H1 (cell line): ENCODE measurements around the gene TSPAN15. TPM values are rescaled to one million over a fixed set of nuclear protein-coding genes. Genes with fewer than 3 reads are reported as not detected.

ENCODE experiments used
- CTCF ChIA-PET: fragments of 300-600 bp; sonication (Branson Sonifier 250); formaldehyde crosslinking; loops from one replicate; lab custom pipeline; 2021; ENCODE audit not compliant: partially characterized antibody; lab: Charles Lee
- POLR2A ChIA-PET: fragments of 300-600 bp; sonication (Branson Sonifier 250); formaldehyde crosslinking; loops from one replicate; lab custom pipeline; 2021; ENCODE audit warnings: inconsistent platforms; ENCODE audit not compliant: partially characterized antibody; lab: Charles Lee
- DNase-seq, 2 experiments: peaks; one replicate each; pipeline versions ENCODE4 v3.0.0 to v3.0.0-alpha.2; 2010 to 2022; ENCODE audit warnings: low spot score in 2 of 2, low read depth in 1 of 2, mixed read lengths in 1 of 2
- FAIRE-seq: peaks from 2 replicates; lab custom pipeline; 2011; peaks lifted over from hg19 to GRCh38; lab: Jason Lieb, UNC
- H2AFZ ChIP-seq: 2 replicates; pipeline ENCODE4 v1.8.1; 2012; ENCODE audit warnings: low read length, inconsistent platforms
- H2AK5ac ChIP-seq: 2 replicates; pipeline ENCODE4 v1.6.1; 2013; ENCODE audit warnings: low read depth, low read length
- H2BK120ac ChIP-seq: replicated peaks from 2 replicates; pipeline ENCODE3; 2013; ENCODE audit warnings: low read depth, low read length, inconsistent platforms
- H2BK12ac ChIP-seq: 2 replicates; pipeline ENCODE4 v1.6.1; 2013; ENCODE audit warnings: low read depth, low read length
- H2BK15ac ChIP-seq: 2 replicates; pipeline ENCODE4 v1.6.1; 2013; ENCODE audit warnings: low read length
- H2BK20ac ChIP-seq: 2 replicates; pipeline ENCODE4 v1.6.1; 2013; ENCODE audit warnings: low read length
- H2BK5ac ChIP-seq: 2 replicates; pipeline ENCODE4 v1.6.1; 2013; ENCODE audit warnings: low read depth, low read length
- H3K14ac ChIP-seq: 2 replicates; pipeline ENCODE4 v1.6.1; 2013; ENCODE audit warnings: inconsistent platforms; ENCODE audit not compliant: insufficient read length
- H3K18ac ChIP-seq: 2 replicates; pipeline ENCODE4 v1.6.1; 2013; ENCODE audit warnings: low read length; ENCODE audit errors: extremely low read depth
- H3K23ac ChIP-seq: 2 replicates; pipeline ENCODE4 v1.6.1; 2013; ENCODE audit warnings: inconsistent platforms; ENCODE audit not compliant: insufficient read length
- H3K23me2 ChIP-seq: 2 replicates; pipeline ENCODE4 v1.6.1; 2013; ENCODE audit warnings: low read depth, low read length
- H3K27ac ChIP-seq: 2 replicates; pipeline ENCODE4 v1.6.1; 2011; ENCODE audit warnings: low read depth, low read length, inconsistent platforms
- H3K27me3 ChIP-seq, 4 experiments: replicated peaks in 1 of 4; 1 replicate in 1 of 4; 2 replicates in 3 of 4; pipeline versions ENCODE4 v1.6.1 to v1.8.1; 2011 to 2013; ENCODE audit warnings: low read length in 3 of 4, mild to moderate bottlenecking in 3 of 4, inconsistent platforms in 2 of 4, mixed read lengths in 2 of 4, moderate library complexity in 1 of 4; ENCODE audit not compliant: control insufficient read depth in 3 of 4, insufficient read depth in 3 of 4; ENCODE audit errors: extremely low read depth in 1 of 4
- H3K36me3 ChIP-seq, 4 experiments: 2 replicates each; pipeline versions ENCODE4 v1.6.1 to v1.8.1; 2011 to 2013; ENCODE audit warnings: mild to moderate bottlenecking in 4 of 4, low read length in 3 of 4, moderate library complexity in 2 of 4, control low read depth in 1 of 4, inconsistent platforms in 1 of 4; ENCODE audit not compliant: insufficient read depth in 4 of 4, control insufficient read depth in 2 of 4
- H3K4ac ChIP-seq: replicated peaks from 2 replicates; pipeline ENCODE3; 2013; ENCODE audit warnings: low read length, low read depth, mixed read lengths, inconsistent platforms; ENCODE audit not compliant: insufficient read length
- H3K4me1 ChIP-seq, 4 experiments: replicated peaks in 1 of 4; 1 replicate in 1 of 4; 2 replicates in 3 of 4; pipeline versions ENCODE4 v1.6.1 to v1.8.1; 2011 to 2013; ENCODE audit warnings: low read length in 3 of 4, inconsistent platforms in 2 of 4, mixed read lengths in 1 of 4; ENCODE audit not compliant: insufficient read depth in 4 of 4, control insufficient read depth in 3 of 4
- H3K4me2 ChIP-seq, 2 experiments: 2 replicates each; pipeline versions ENCODE4 v1.6.1 to v1.8.1; 2011 to 2013; ENCODE audit warnings: low read depth in 2 of 2, low read length in 2 of 2, control low read depth in 1 of 2, inconsistent platforms in 1 of 2, mild to moderate bottlenecking in 1 of 2; ENCODE audit not compliant: insufficient read depth in 1 of 2
- H3K4me3 ChIP-seq, 4 experiments: fragments of 200-600, 300-600 bp in 1 of 4; sonication (generic), shearing (Covaris generic), sonication (Bioruptor Twin) in 1 of 4; 2 replicates each; pipeline versions ENCODE4 v1.5.1 to v1.8.1; 2011 to 2016; ENCODE audit warnings: low read length in 4 of 4, low read depth in 3 of 4, control low read depth in 2 of 4, inconsistent platforms in 2 of 4, mild to moderate bottlenecking in 2 of 4, mixed read lengths in 1 of 4, moderate library complexity in 1 of 4; ENCODE audit not compliant: insufficient read depth in 2 of 4; ENCODE audit errors: extremely low read depth in 1 of 4
- H3K56ac ChIP-seq: replicated peaks from 2 replicates; pipeline ENCODE3; 2013; ENCODE audit warnings: low read depth, mild to moderate bottlenecking, mixed read lengths, low read length, inconsistent platforms; ENCODE audit not compliant: insufficient read length
- H3K79me1 ChIP-seq: 2 replicates; pipeline ENCODE4 v1.6.1; 2013; ENCODE audit warnings: low read depth, low read length, control low read depth
- H3K79me2 ChIP-seq, 2 experiments: 2 replicates each; pipeline versions ENCODE4 v1.6.1 to v1.8.1; 2012 to 2013; ENCODE audit warnings: low read length in 2 of 2, mild to moderate bottlenecking in 2 of 2, inconsistent platforms in 1 of 2; ENCODE audit not compliant: insufficient read depth in 2 of 2, control insufficient read depth in 1 of 2
- H3K9ac ChIP-seq, 4 experiments: replicated peaks in 1 of 4; 1 replicate in 1 of 4; 2 replicates in 3 of 4; pipeline versions ENCODE4 v1.6.1 to v1.8.1; 2011 to 2013; ENCODE audit warnings: low read depth in 3 of 4, low read length in 3 of 4, control low read depth in 2 of 4, mild to moderate bottlenecking in 2 of 4, moderate library complexity in 2 of 4, inconsistent platforms in 1 of 4; ENCODE audit errors: extremely low read depth in 1 of 4
- H3K9me3 ChIP-seq, 2 experiments: 2 replicates each; pipeline versions ENCODE4 v1.6.1 to v1.8.1; 2012 to 2013; ENCODE audit warnings: mild to moderate bottlenecking in 2 of 2, moderate library complexity in 2 of 2, control low read depth in 1 of 2, inconsistent platforms in 1 of 2, low read depth in 1 of 2, low read length in 1 of 2, mixed read lengths in 1 of 2; ENCODE audit not compliant: insufficient read depth in 2 of 2
- H4K20me1 ChIP-seq, 2 experiments: replicated peaks in 1 of 2; 2 replicates each; pipeline versions ENCODE3 to v1.8.1; 2011 to 2013; ENCODE audit warnings: inconsistent platforms in 2 of 2, low read length in 2 of 2, mild to moderate bottlenecking in 1 of 2; ENCODE audit not compliant: insufficient read depth in 2 of 2, control insufficient read depth in 1 of 2
- H4K5ac ChIP-seq: 2 replicates; pipeline ENCODE4 v1.6.1; 2013; ENCODE audit warnings: low read length, low read depth, mixed read lengths, inconsistent platforms; ENCODE audit not compliant: insufficient read length
- H4K8ac ChIP-seq: 2 replicates; pipeline ENCODE4 v1.8.0; 2013; ENCODE audit warnings: mild to moderate bottlenecking, moderate library complexity, low read length, inconsistent platforms; ENCODE audit not compliant: insufficient read depth; ENCODE audit errors: extremely low read depth
- H4K91ac ChIP-seq: replicated peaks from 2 replicates; pipeline ENCODE3; 2013; ENCODE audit warnings: low read length, mixed read lengths, inconsistent platforms; ENCODE audit not compliant: insufficient read length
- CTCF ChIP-seq, 3 experiments: IDR thresholded peaks; 1 replicate in 2 of 3; 2 replicates in 1 of 3; pipeline versions ENCODE4 v1.5.1 to v1.6.1; 2011; ENCODE audit warnings: low read length in 3 of 3, mild to moderate bottlenecking in 3 of 3, inconsistent platforms in 2 of 3, low read depth in 1 of 3, moderate library complexity in 1 of 3; ENCODE audit not compliant: insufficient read depth in 1 of 3; ENCODE audit errors: control extremely low read depth in 1 of 3
- FOSL1 ChIP-seq: IDR thresholded peaks from 2 replicates; pipeline ENCODE4 v1.6.1; 2011; ENCODE audit warnings: mild to moderate bottlenecking, low read depth, low read length, moderate library complexity; ENCODE audit not compliant: insufficient read depth
- RAD21 ChIP-seq, 2 experiments: IDR thresholded peaks in 1 of 2; conservative IDR thresholded peaks in 1 of 2; 2 replicates each; pipeline ENCODE4 v1.6.1; 2011; ENCODE audit warnings: low read depth in 2 of 2, low read length in 2 of 2, improper control_type of control experiment in 1 of 2, inconsistent platforms in 1 of 2, mild to moderate bottlenecking in 1 of 2, moderate library complexity in 1 of 2
- WGBS, 2 experiments: shearing (Covaris generic) in 1 of 2; methylation state at CpG; one replicate each; pipeline versions ENCODE4 v1.1.6 to v1.1.7; 2013 to 2015; ENCODE audit warnings: low lambda C conversion rate in 2 of 2, mixed read lengths in 2 of 2, inconsistent platforms in 1 of 2, low coverage in 1 of 2, missing lambda C conversion rate in 1 of 2; ENCODE audit not compliant: insufficient replicate concordance in 2 of 2, insufficient coverage in 1 of 2, insufficient read length in 1 of 2; ENCODE audit errors: extremely low coverage in 1 of 2, missing lambda C conversion rate in 1 of 2; 5-methylcytosine and 5-hydroxymethylcytosine counted together
- polyA plus RNA-seq, 7 experiments: library from polyadenylated mRNA; depleted of rRNA in 3 of 7; stranded (reverse) in 5 of 7; unstranded in 2 of 7; fragments of >200 nt in 5 of 7; fragments of 200-250 nt in 2 of 7; gene quantifications; 1 replicate in 5 of 7; 2 replicates in 1 of 7; 4 replicates in 1 of 7; pipeline versions ENCODE4 v1.2.1 to v1.2.3, GENCODE V29; 2011 to 2013; ENCODE audit warnings: missing spikeins in 2 of 7, mixed read lengths in 2 of 7
- total RNA-seq: library from RNA; stranded (reverse); fragmentation: NEBNext Ultra II Directional; extraction: Animal tissue kit (Norgen Biotek cat#: 25700); gene quantifications from 2 replicates; pipeline ENCODE4 v1.2.1, GENCODE V29; 2021

TSPAN15 gene
- total and polyA plus RNA-seq, 2 of the 8 experiments (the other 6 are each of a cell fraction or from before 2014, with no cell fraction given): 9.7 to 20.0 TPM

GRCh38 chr10:69449841-69450240 is 1.4 kb upstream of the TSPAN15 start:
- Histone ChIP-seq H3K4me3 (no peak overlapping the region), H3K4ac (no peak overlapping the region), H3K4me1 (peaks cover 0 to 10% (median 4%) of the 10 kb centered on the region in 4 experiments; a peak in 5 of 7 replicates), H2AK5ac (no peak overlapping the region), H3K9ac (no peak overlapping the region), H3K79me1 (no peaks in the 10 kb centered on the region), H4K91ac (no peak overlapping the region), H2BK15ac (no peak overlapping the region), H3K14ac (no peak overlapping the region), H3K56ac (no peak overlapping the region), H3K23me2 (peaks cover 11% of the 10 kb centered on the region), H2BK5ac (no peak overlapping the region), H3K23ac (no peak overlapping the region), H3K27ac (no peak overlapping the region), H4K20me1 (peaks cover 4 to 7% of the 10 kb centered on the region in 2 experiments), H2BK20ac (no peak overlapping the region), H3K4me2 (no peak overlapping the region), H3K36me3 (no peaks in the 10 kb centered on the region), H4K8ac (no peak overlapping the region), H3K79me2 (no peaks in the 10 kb centered on the region), H3K27me3 (peaks cover 8 to 26% (median 16%) of the 10 kb centered on the region in 4 experiments), H2BK120ac (no peak overlapping the region), H2AFZ (no peak overlapping the region), H2BK12ac (no peak overlapping the region), H4K5ac (no peak overlapping the region), H3K18ac (no peak overlapping the region), H3K9me3 (no peaks in the 10 kb centered on the region)
- POLR2A ChIA-PET: no interaction called here
- TF ChIP-seq RAD21 (IDR thresholded peaks at IDR 0.05 in 1 of 2, conservative IDR thresholded peaks at IDR 0.05 in 1 of 2; ENCODE audit: low read depth in 2 of 2, low read length in 2 of 2) (peak; percentile 39 to 60; a peak in 3 of 4 replicates), FOSL1 (no peak), CTCF (IDR thresholded peaks at IDR 0.05; ENCODE audit: control extremely low read depth in 1 of 3, insufficient read depth in 1 of 3, low read depth in 1 of 3, low read length in 3 of 3) (peak; percentile 53 to 79 (median 59))
- DNase-seq (peak; percentile 39 to 66), FAIRE-seq (peak; percentile 36)
- CTCF ChIA-PET: interaction anchor here (0.6 to 8.7 kb wide), 30 partner anchors 10 to 605 kb away, joined by 3 to 150 read pairs (median 4); partner anchors contain the start of gene TACR2
- 0% methylated on average over 1 of the region's 1 CpG; no CpG with 5 or more reads in 1 of the 2 experiments for WGBS, 2 experiments
